Activated T-cell treated with anti-CD3 and anti-CD28 coated beads for 1 hour (primary cell): ENCODE measurements around the gene IGFL1.
"Not testable (repeated sequence)": the region's sequence is repeated elsewhere in the genome, so short reads cannot be mapped to it uniquely, and the experiment has no call there.

Experiments
- DNase-seq: peaks from one replicate; pipeline ENCODE4 v3.0.0-alpha.2; 2020; ENCODE audit warnings: low read depth

The IGFL1 gene

DNA sequence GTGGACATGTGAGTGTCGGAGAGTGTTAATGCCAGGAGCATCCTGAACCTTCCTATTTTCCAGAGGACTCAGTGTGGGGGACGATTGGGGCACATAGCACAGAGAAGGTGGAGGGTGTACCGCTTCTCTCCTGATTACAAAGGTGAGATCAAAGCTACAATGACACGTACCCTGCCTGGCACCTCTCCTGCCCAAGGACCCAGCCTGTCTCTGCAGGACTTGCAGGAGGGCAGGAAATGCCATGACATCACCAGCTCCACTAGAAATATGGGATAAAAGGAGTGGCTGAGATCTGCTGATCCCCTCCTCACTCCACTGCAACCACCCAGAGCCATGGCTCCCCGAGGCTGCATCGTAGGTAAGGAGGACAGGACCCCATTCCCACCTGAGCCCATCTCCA, at the start of gene IGFL1:
TSS of gene IGFL1 (plus strand) at position 301 of the 400 bp plus-strand sequence. CDS start at position 334, 33 bp downstream.
- DNase-seq = no peak

DNA sequence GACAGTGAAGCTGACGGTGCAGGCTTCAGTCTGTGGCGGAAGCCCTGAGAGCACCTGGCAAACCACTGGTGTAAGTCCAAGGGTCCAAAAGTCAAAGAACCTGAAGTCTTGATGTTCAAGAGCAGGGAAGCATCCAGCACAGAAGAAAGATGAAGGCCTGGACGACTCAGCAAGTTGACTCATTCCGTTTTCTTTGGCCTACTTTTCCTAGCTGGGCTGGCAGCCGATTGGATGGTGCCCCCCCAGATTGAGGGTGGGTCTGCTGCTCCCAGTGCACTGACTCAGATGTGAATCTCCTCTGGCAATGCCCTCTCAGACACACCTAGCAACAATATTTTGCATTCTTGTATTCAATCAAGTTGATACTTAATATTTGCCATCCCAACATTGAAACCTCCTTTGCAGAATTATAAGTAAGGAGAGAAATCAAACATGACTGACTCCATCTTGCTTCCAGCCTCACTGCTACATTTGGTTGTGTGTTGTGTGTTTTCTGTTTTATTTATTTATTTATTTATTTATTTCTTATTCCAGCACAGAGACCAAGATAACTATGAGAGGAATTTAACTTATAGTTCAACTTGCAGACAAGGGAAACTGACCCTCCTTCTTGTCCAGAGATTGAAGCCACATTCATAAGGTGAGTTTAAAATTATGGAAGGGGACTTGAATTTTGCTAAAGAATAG, 48.7 kb upstream of the IGFL1 start:
- DNase-seq = no peak

DNA sequence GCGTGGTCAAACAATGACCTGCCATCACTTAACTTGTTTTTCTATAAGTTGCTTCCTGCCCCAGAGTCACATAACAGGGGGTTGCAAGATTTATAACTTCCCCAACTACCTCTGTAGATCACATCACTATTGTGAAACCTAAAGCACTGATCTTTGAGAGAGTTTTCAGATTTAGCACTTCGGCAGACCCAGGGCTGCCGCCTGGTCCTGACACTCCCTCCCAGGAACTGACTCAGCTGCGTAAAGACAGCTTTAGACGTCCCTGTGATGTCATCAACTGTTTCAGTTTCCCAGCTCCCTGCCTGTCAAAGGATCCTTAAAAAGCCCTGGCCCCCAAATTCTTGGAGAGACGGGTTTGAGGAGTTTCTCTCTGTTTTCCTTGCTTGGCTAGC, 48.2 kb upstream of the IGFL1 start:
- no peak for DNase-seq

DNA sequence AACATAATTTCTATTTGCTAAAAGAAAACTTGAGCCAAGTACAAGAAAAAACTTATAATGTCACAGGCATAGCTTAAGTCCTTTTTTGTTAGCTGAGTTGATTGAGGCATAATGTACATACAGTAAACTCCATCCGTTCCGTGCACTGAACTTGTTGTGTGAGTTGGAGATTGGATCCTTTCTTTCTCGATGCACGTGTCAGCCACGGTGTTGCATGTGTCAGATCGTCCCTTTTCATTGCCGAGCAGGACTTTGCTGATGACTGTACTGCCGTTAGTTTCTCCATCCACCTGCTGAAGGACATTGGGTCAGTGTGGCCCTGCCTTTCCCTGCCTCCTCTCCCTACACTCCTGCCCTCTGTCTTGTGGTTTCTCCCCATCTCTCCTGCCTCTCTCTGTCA, 47.1 kb upstream of the IGFL1 start:
- no peak for DNase-seq

DNA sequence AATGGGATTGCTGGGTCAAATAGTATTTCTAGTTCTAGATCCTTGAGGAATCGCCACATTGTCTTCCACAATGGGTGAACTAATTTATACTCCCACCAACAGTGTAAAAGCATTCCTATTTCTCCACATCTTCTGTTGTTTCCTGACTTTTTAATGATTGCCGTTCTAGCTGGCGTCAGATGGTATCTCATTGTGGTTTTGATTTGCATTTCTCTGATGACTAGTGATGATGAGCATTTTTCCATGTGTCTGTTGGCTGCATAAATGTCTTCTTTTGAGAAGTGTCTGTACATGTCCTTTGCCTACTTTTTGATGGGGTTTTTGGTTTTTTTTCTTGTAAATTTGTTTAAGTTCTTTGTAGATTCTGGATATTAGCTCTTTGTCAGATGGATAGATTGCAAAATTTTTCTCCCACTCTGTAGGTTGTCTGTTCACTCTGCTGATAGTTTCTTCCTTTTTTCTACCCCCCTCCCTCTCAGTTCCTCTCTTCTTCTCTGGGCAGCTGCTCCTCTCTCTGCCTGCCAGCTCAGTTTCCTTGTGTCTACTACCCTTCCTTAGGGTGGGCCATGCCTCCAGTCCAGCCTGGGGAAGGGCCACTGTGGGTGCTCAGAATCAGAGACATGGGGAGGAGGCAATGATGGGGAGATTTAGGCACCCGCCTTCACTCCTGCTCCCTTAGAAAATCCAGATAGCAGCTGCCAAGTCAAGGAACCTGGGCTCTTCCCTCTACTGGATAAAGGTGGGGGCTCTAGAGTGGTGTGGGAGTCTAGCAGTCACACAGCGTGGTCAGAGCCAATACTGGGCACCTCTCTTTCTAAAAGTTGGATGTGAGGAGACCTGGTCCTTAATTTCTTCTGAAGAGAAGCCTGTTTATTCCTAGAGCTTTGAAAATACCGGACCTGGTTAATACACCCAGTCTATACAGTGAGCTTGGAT, 44.5 kb upstream of the IGFL1 start:
- not testable (repeated sequence) for DNase-seq

DNA sequence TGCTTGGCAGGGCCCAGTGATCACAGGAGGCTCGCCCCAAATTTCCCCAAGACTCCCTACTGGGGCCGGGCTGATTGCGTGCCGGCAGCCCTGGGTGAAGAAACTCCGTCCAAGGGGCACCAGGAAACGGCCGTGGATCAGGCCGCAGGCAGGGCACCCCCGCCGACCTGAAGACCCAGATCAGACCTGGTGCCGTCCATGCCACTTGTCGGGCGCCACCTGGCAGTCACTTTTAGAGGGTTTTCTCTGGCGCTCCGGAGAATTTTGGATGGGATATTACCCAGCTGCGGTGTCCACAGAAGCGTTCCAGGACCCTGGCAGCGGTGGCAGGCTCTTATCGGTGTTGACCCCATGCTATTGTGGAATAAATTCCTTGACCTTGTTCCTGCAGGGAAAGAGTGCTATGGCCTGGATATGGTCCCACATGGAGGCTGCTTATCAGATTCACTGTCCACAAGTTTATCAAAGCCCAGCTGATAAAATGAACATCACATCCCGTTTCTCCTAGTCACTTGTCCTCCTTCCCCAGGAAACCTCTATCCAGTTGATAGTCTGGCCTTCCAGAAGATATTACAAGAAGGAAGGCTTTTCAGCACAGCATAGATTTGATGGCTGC, 43.3 kb upstream of the IGFL1 start:
- DNase-seq = no peak

DNA sequence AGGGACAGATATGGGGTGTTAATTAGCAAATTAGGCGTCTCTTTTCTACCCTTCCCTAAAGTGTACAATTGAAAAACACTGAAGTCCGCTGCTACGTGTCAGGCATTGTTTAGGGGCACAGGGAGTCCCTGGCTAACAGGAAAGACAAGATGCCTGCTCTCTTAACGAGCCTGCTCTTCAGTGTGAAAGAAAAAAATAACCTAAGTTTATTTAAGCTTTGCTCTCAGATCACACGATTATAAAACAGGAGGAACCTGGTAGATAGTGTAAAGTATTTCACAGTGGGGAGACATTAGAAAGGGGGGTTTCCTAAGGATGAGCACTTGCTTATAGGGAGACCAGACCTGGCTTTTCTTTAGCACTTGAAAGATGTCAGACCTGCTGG, 42.8 kb upstream of the IGFL1 start:
- no peak for DNase-seq

DNA sequence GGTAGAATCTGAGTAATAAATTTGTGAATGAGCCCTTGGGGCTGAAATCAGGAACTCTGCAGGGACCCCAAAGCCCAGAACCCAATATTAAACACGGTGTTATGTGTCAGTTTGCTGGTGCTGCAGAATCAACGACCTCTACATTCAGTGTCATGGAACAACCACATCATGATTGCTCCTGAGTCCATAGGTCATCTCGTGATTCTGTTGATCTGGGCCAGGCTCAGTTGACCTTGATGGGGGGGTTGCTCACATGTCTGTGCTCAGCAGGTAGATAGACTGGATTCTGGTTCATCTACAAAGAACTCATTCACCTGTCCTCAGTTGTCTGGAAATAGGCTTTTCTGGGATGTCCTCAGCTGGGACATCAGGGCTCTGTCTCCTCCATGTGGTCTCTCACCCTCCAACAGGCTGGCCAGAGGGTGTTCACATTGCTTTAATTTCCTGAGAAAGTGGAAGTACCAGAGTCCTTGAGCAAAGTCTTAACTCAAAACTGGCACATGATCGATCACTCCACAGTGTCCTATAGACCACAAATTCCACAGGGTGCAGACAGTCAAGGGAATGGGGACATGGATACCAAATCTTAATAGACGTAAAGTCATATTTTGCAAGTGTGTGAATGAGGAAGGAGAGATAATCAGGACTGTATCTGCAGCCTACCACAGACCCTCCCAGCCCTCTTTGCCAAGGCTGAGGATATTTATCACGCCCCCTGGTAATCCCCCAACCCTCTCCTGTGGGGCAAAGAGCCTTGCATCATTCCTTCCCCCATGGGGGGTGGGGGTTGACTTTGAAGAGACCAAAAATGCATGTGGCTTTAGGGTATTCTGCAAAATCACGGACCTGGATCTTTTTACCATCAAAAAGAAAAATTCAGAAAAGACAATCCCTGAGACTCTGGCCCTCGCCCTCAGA, 39.3 kb upstream of the IGFL1 start:
- DNase-seq = no peak

DNA sequence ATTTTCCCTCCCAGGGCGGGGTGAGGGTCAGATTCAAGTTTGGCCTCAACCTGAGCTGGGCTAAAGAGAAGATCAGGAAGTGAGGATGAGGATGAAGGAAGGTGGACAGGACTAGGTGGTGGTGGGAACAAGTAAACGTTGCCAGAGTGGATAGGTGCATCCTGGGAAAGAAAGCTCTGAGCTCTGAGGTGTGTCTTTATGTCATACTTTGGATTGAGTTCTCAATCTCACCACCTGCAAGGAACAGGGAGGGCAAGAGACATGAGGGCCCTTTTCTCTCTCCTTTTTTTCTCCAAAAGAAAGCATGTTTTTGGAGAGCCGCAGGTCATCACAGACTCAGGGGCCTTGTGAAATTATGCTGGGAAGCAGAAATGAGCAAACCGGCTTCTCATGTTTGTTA, 38.2 kb upstream of the IGFL1 start:
- no peak for DNase-seq

DNA sequence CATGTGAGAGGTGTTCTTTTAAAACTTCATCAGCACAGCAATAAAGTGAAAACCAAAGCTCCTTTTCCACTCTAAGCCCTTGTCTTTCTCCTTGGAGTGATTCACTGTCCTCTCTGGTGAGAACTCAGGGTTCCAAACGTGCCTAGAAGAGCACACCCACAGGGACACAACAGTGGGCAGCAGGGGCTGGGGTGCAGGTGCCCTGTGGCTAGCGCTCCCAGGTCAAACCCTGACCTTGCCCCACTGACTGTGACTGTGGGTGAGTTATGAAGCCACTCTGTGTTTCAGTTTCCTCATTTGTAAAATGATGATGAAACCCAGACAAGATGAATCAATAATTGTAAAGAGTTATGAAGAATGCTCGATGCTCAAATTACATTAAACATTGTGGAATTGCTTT, 37.6 kb upstream of the IGFL1 start:
- DNase-seq = no peak

DNA sequence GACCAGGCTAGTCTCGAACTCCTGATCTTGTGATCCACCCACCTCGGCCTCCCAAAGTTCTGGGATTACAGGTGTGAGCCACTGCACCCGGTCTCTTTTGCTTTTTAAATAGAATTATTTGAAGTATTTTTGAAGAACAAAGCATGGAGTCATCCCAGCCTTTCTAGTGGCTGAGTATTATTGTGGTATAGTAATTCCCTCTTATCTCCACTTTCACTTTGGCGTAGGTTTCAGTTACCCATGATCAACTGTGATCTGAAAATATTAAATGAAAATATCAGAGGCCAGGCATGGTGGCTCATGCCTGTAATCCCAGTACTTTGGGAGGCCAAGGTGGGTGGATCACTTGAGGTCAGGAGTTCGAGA, 36.9 kb upstream of the IGFL1 start:
- not testable (repeated sequence) for DNase-seq

DNA sequence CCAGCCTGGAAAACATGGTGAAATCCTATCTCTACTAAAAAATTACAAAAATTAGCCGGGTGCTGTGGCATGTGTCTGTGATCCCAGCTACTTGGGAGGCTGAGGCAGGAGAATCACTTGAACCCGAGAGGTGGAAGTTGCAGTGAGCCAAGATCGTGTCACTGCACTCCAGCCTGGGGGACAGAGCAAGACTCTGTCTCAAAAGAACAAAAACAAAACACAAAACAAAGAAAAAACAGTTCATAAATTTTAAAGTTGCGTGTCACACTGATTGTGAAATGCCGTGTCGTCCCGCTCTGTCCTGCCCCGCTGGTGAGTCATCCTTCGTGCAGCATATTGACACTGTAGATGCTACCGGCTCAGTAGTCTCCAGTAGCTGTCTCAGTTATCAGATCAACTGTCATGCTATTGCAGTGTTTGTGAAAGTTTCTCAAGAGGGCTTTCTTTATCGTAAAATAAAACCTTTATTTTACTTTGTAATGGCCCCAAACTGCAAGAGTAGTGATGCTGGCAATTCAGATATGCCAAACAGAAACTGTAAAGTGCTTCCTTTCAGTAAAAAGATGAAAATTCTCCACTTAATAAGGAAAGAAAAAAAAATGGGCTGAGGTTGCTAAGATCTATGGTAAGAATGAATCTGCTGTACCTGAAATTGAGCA, 36.4 kb upstream of the IGFL1 start:
- DNase-seq = no peak

DNA sequence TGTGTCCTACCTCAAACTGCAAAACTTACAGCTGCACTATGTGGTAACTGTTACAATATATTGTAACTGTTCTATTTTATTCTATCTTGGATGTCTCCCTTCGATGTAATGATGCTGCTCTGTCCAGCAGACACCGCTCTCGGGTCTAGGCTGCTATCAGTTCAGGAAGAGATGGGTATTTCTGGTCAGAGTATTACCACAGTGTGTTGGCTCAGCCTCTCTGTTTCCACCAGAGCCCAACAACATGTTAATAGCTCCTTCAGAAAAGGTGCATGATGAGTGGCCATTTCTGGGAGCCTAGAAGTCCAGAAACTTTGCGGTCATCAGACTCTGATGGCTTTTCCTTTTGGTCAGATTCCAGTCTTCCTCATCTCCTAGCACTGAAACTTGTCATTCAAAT, 35.9 kb upstream of the IGFL1 start:
- no peak for DNase-seq

DNA sequence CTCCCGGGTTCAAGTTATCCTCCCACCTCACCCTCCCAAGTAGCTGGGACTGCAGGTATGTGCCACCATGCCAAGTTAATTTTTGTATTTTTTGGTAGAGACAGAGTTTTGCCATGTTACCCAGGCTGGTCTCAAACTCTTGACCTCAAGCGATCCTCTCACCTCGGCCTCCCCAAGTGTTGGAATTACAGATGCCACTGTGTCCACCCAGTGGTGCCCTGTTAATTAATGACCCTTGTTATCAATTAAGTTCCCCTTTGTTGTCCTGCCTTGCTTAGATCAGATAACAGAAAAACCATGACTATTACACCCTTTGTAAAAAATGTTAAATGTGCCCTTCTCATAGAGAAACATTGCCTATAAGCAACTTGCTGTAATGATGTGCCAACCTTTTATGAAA, 34.4 kb upstream of the IGFL1 start:
- no peak for DNase-seq

DNA sequence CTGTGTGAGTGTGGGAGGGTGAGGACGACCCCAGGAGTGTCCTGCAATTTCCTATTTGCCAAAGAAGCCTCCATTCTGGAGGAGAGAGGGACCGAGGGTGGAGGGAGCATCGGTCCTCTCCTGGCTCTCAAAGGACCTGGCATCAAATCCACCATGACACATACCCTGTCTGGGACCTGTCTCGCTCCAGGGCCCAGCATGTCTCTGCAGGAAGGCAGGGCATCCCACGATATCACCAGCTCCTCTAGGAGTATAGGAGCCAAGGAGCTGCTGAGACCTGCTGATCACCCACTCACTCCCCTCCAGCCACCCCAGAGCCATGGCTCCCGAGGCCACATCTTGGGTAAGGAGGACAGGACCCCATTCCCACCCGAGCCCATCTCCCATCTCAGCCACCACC, 33.6 kb upstream of the IGFL1 start:
- DNase-seq = not testable (repeated sequence)

DNA sequence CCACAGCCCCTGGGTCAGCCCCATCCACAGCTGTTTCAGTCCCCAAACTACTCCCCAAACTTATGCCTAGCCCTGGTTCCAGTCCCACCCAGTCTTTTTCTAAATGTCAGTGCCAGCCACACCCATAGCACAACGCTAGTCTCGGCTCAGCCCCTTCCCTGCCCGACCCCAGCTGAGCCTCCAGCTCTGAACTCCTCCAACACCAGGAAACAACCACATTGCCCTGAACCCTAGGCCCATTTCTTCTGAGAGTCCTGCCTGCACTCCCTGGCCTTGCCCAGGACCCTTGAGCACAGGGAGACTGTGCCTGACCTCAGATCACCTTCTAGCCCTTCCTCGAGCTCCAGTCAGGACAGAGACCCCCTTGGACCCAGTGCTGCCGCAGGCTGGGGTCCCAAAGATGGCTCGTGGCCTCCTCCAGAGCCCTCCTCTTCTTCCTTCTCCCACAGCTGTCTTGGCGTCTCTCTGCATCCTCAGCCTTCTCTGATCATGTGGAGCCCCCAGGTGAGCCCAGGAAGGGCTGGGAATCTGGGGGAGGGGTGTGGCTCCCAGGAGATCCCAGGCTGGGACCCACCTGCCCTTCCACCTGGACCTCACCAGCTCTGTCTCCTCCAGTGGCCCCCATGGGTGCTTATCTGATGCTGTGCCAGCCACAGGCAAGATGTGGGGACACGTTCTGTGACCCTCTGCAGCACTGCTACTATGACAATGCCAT, 33.0 kb upstream of the IGFL1 start:
- DNase-seq = no peak

DNA sequence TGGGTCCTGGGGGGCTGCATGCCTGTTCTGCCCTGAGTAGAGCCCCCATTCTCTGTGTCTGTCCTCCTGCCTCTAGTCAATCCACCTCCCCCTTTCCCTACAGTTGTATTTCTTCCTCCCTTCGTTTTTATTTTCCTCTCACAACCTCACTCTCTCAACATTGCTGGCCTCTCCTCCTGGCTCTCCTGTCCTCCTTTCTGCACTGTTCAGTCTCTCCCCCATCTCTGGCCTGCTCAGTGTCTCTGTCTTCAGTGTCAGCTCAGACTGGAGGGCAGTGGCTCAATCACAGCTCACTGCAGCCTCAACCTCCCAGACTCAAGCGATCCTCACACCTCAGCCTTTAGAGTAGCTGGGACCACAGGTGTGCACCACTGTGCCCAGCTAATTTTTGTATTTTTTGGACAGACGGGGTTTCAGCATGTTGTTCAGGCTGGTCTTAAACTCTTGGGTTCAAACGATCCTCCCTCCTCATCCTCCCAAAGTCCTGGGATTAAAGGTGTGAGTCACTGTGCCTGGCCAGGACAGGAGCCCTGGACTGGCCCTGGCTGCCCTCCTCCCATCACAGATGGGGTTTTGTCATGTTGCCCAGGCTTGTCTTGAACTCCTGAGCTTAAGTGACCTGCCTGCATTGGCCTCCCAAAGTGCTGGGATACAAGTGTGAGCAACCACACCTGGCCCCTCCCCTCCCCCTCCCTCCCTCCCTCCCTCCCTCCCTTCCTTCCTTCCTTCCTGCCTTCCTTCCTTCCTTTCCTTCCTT, 32.0 kb upstream of the IGFL1 start:
- no peak for DNase-seq

DNA sequence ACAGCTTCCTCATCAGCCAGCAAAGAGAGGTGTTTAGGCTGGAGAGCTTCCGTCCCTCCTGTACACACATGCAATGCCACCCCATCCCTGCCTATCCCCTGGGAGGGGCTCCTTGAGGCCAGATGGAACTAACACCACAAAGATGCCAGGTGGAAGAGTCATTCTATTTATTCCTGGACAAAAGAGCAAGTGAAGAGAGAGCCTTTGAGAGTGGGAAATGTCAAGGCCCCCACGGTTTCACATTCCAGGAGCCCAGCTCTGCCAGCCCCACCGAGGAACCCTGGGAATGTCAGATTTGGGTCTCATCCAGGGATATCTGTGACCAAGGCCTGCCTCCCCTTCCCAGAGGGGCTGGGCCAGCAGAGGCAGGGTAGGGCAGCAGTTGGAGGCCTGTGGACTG, 30.8 kb upstream of the IGFL1 start:
- DNase-seq = no peak

DNA sequence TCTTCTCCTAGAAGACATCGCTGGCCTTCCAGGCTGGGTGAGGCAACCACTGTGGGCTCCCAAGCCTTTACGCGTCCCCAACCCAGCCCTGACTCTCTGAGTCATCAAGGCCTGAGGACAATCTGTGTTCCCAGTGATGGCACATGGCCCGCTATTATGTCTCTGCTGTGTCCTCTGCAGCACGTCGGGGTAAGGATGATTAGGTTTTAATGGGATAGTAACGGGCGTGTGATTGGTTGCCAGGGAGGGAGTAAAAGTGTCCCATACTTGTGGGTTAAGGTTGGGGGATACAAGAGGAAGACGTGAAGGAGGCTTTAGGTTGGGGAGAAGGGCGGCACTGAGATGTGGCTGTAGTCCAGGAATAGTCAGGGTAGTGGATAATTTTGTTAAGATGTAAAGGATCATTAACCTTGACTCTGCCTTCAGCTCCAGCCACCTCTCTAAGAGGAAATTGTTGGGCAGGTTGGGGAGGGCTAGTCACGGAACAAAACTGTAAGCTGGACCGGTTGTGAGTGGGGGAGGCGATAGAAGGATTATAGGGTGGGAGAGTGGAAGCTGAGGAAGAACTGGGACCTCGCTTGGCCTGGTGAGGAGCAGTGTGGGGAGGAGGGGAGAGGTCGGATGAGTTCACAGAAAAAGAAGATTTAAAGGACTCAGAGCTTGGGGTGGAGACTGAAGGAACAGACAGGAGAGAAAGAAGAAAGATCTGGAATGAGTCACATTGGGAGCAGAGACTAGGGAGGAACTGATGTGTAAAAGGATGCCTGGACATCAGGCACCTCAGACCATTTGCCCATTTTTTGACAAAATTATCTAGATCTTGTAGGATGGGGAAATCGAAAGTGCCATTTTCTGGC, 27.9 kb upstream of the IGFL1 start:
- DNase-seq = no peak
